K562 (cell line): ENCODE data around the gene UBQLN2. TPM values are rescaled to one million over a fixed set of nuclear protein-coding genes. Genes with fewer than 3 reads are reported as not detected.

Source experiments
- ATAC-seq: fragments of 200-7000 bp; cut with Tn5 transposase; 3 replicates; pipeline ENCODE4 v1.9.1; 2020; ENCODE audit warnings: moderate library complexity
- BruUV-seq: library from RNA; stranded (reverse); fragments of 400-500 nt; replicated peaks from 2 replicates; lab custom pipeline; 2021; lab: Mats Ljungman, UMichigan
- CTCF ChIA-PET: fragments of 300-600 bp; formaldehyde crosslinking; extraction: SDS; loops from one replicate; lab custom pipeline; 2021; ENCODE audit warnings: low intra/inter-chr PET ratio; lab: Yijun Ruan, JAX
- POLR2A ChIA-PET: fragments of 300-600, 350-650 bp; sonication (Branson Sonifier 250); formaldehyde crosslinking; extraction: SDS; loops from one replicate; lab custom pipeline; 2021; ENCODE audit warnings: antibody characterized with exemption, inconsistent platforms; lab: Yijun Ruan, JAX
- DNase-seq, 4 experiments: peaks; one replicate each; pipeline versions ENCODE4 v3.0.0 to v3.0.0-alpha.2; 2011 to 2018; ENCODE audit warnings: low spot score in 3 of 4, mixed read lengths in 3 of 4; ENCODE audit errors: extremely low read depth in 1 of 4
- FAIRE-seq: peaks from 2 replicates; lab custom pipeline; 2011; peaks lifted over from hg19 to GRCh38; lab: Jason Lieb, UNC
- H2AFZ ChIP-seq: 2 replicates; pipeline ENCODE4 v1.6.0; 2011; ENCODE audit warnings: low read depth, low read length, control low read depth, inconsistent platforms
- H3K27ac ChIP-seq: fragments of 200-600 bp; 3 replicates; pipeline ENCODE4 v1.8.0; 2011; ENCODE audit warnings: low read depth, mild to moderate bottlenecking, control low read depth, inconsistent platforms, low read length, moderate library complexity, mixed read lengths; ENCODE audit errors: extremely low read depth
- H3K27me3 ChIP-seq, 2 experiments: fragments of 300-600 bp in 1 of 2; 2 replicates in 1 of 2; 3 replicates in 1 of 2; pipeline versions ENCODE4 v1.6.0 to v1.8.0; 2011; ENCODE audit warnings: inconsistent platforms in 2 of 2, low read length in 2 of 2, mild to moderate bottlenecking in 1 of 2, mixed read lengths in 1 of 2, moderate library complexity in 1 of 2; ENCODE audit not compliant: control insufficient read depth in 2 of 2, insufficient read depth in 2 of 2
- H3K36me3 ChIP-seq: fragments of 300-600 bp; 3 replicates; pipeline ENCODE4 v1.8.0; 2011; ENCODE audit warnings: mild to moderate bottlenecking, low read length, inconsistent platforms; ENCODE audit not compliant: control insufficient read depth, insufficient read depth
- H3K4me1 ChIP-seq, 2 experiments: fragments of 200-600 bp in 1 of 2; replicated peaks in 1 of 2; 2 replicates in 1 of 2; 3 replicates in 1 of 2; pipeline versions ENCODE4 v1.5.1 to v1.8.0; 2011; ENCODE audit warnings: inconsistent platforms in 2 of 2, low read length in 2 of 2, mild to moderate bottlenecking in 1 of 2, mixed read lengths in 1 of 2, moderate library complexity in 1 of 2; ENCODE audit not compliant: control insufficient read depth in 2 of 2, insufficient read depth in 2 of 2
- H3K4me2 ChIP-seq: 2 replicates; pipeline ENCODE4 v1.6.1; 2011; ENCODE audit warnings: low read length, control low read depth, inconsistent platforms, mixed read lengths; ENCODE audit not compliant: insufficient read depth
- H3K4me3 ChIP-seq: fragments of 200-600 bp; sonication (generic), shearing (Covaris generic); 2 replicates; pipeline ENCODE4 v1.5.1; 2016; ENCODE audit warnings: control low read depth, inconsistent platforms
- H3K79me2 ChIP-seq: fragments of 200-600 bp; 3 replicates; pipeline ENCODE4 v1.8.0; 2011; ENCODE audit warnings: low read length, inconsistent platforms; ENCODE audit not compliant: control insufficient read depth, insufficient read depth
- H3K9ac ChIP-seq, 2 experiments: 2 replicates each; pipeline versions ENCODE4 v1.6.0 to v1.6.1; 2011; ENCODE audit warnings: low read depth in 2 of 2, low read length in 2 of 2, control low read depth in 1 of 2, inconsistent platforms in 1 of 2, mild to moderate bottlenecking in 1 of 2, mixed read lengths in 1 of 2; ENCODE audit not compliant: insufficient read depth in 1 of 2
- H3K9me1 ChIP-seq: one replicate; pipeline ENCODE4 v1.6.0; 2011; ENCODE audit warnings: inconsistent platforms, mild to moderate bottlenecking, low read length, moderate library complexity; ENCODE audit not compliant: control insufficient read depth, insufficient read depth
- H3K9me3 ChIP-seq: replicated peaks from 2 replicates; pipeline ENCODE4 v1.5.1; 2011; ENCODE audit warnings: low read depth, low read length, inconsistent platforms; ENCODE audit not compliant: control insufficient read depth, insufficient read depth
- H4K20me1 ChIP-seq: replicated peaks from 2 replicates; pipeline ENCODE4 v1.6.1; 2011; ENCODE audit warnings: low read length, inconsistent platforms, mixed read lengths; ENCODE audit not compliant: control insufficient read depth, insufficient read depth
- CREB3 ChIP-seq: fragments of 450-650 bp; conservative IDR thresholded peaks from 2 replicates; pipeline ENCODE4 v1.6.1; 2016; ENCODE audit warnings: missing genetic modification characterization, low read depth, mild to moderate bottlenecking, missing compliant biosample characterization, moderate library complexity
- DPF2 ChIP-seq: fragments of 450-650 bp; IDR thresholded peaks from 2 replicates; pipeline ENCODE4 v1.6.1; 2016
- MAFF ChIP-seq: IDR thresholded peaks from 2 replicates; pipeline ENCODE4 v1.6.1; 2012; ENCODE audit warnings: low read length, improper control_type of control experiment
- MBD1 ChIP-seq: fragments of 250-450 bp; sonication (Bioruptor Pico); IDR thresholded peaks from 2 replicates; pipeline ENCODE4 v1.8.0; 2022; ENCODE audit warnings: inconsistent platforms
- SRSF7 ChIP-seq: fragments of 200-400 bp; formaldehyde crosslinking; optimal IDR thresholded peaks from 2 replicates; pipeline ENCODE3; 2017; ENCODE audit warnings: mild to moderate bottlenecking, low read depth, low read length
- ZNF277 ChIP-seq: fragments of 250-450 bp; sonication (Bioruptor Pico); IDR thresholded peaks from 2 replicates; pipeline ENCODE4 v1.8.0; 2022; ENCODE audit warnings: inconsistent platforms, mild to moderate bottlenecking, moderate library complexity, borderline replicate concordance
- ZNF785 ChIP-seq: fragments of 250-450 bp; sonication (Bioruptor Pico); IDR thresholded peaks from 2 replicates; pipeline ENCODE4 v1.4.0; 2020; ENCODE audit warnings: mild to moderate bottlenecking
- ZZZ3 ChIP-seq: fragments of 450-650 bp; IDR thresholded peaks from 2 replicates; pipeline ENCODE4 v1.6.1; 2016; ENCODE audit warnings: antibody characterized with exemption, mild to moderate bottlenecking, moderate library complexity
- WGBS: fragments of 100-300 bp; shearing (Covaris generic); methylation state at CpG from one replicate; pipeline ENCODE4 v1.1.6; 2016; ENCODE audit warnings: low coverage, mixed read lengths; ENCODE audit not compliant: insufficient coverage; ENCODE audit errors: missing lambda C conversion rate; 5-methylcytosine and 5-hydroxymethylcytosine counted together
- in situ Hi-C: fragments of 300-500 bp; cut with MboI; formaldehyde crosslinking; loops from 4 replicates; pipeline ENCODE4 v1.15.0; 2018; ENCODE audit warnings: inconsistent platforms, mixed read lengths
- intact Hi-C: fragments of 100-400 bp; cut with micrococcal nuclease; formaldehyde crosslinking; loops from 2 replicates; pipeline ENCODE4 v1.14.2; 2022
- polyA plus RNA-seq, 8 experiments: library from polyadenylated mRNA; depleted of rRNA in 4 of 8; stranded (reverse) in 5 of 8; unstranded in 3 of 8; fragments of >200 nt; fragmentation: Nextera tagmentation in 2 of 8; fragmentation: Illumina TruSeq in 1 of 8; extraction: Ambion mirVana in 2 of 8; extraction: Trizol in 1 of 8; gene quantifications; 2 replicates each; pipeline versions ENCODE4 v1.2.1 to v1.2.3, GENCODE V29; 2011 to 2014; ENCODE audit warnings: inconsistent platforms in 1 of 8, missing spikeins in 1 of 8
- total RNA-seq, 7 experiments: library from RNA; depleted of rRNA in 6 of 7; stranded (reverse); fragments of >200 nt in 6 of 7; fragmentation: Illumina TruSeq in 2 of 7; extraction: Trizol in 2 of 7; gene quantifications; 2 replicates each; pipeline versions ENCODE4 v1.2.1 to v1.2.3, GENCODE V29; 2011 to 2021; ENCODE audit warnings: low replicate concordance in 1 of 7
- TF ChIP-seq, protein P1 (sequence below): fragments of 250-450 bp; sonication (Bioruptor Pico); IDR thresholded peaks from 2 replicates; pipeline ENCODE4 v1.8.0; 2021; ENCODE audit warnings: mild to moderate bottlenecking, moderate library complexity

Gene UBQLN2
- total and polyA plus RNA-seq, 9 of the 15 experiments (the other 6 are each of a cell fraction or from before 2014, with no cell fraction given): 1.5 to 17.9 (median 5.7) TPM

DNA sequence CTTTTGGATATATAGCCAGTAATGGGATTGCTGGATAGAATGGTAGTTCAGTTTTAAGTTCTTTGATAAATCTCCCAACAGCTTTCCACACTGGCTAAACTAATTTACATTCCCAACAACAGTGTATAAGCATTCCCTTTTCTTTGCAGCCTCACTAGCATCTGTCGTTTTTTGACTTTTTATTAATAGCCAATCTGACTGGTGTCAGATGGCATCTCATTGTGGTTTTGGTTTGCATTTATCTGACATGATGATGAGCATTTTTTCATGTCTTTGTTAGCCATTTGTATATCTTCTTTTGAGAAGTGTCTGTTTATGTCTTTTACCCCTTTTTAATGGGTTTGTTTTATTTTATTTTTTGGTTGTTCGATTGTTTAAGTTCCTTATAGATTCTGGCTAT, 13.3 kb downstream of the UBQLN2 start:
- FAIRE-seq (no peak), DNase-seq (no peak), ATAC-seq (no peak)
- no peaks in the 10 kb centered on the region for H3K36me3 ChIP-seq
- CTCF ChIA-PET: no interaction called here
- H3K27me3 ChIP-seq: no peaks in the 10 kb centered on the region
- H3K9ac ChIP-seq: no peak overlapping the region
- no peak overlapping the region for H3K4me2 ChIP-seq
- H2AFZ ChIP-seq: no peak overlapping the region
- no peak overlapping the region for H3K4me3 ChIP-seq
- H3K9me3 ChIP-seq: no peaks in the 10 kb centered on the region
- H3K4me1 ChIP-seq: no peaks in the 10 kb centered on the region
- BruUV-seq: no TSS peak
- no peaks in the 10 kb centered on the region for H4K20me1 ChIP-seq
- H3K9me1 ChIP-seq: no peaks in the 10 kb centered on the region
- 20% methylated on average over 2 of the region's 2 CpGs for WGBS
- POLR2A ChIA-PET: no interaction called here
- no peaks in the 10 kb centered on the region for H3K79me2 ChIP-seq
- intact Hi-C loops: no loop called here
- in situ Hi-C loops: no loop called here
- no peak overlapping the region for H3K27ac ChIP-seq
- TF ChIP-seq MAFF: no peak
- TF ChIP-seq ZNF277: no peak
- no peak for TF ChIP-seq CREB3 (tag)
- no peak for TF ChIP-seq SRSF7
- no peak for TF ChIP-seq ZZZ3
- no peak for TF ChIP-seq DPF2
- TF ChIP-seq, protein P1, sequence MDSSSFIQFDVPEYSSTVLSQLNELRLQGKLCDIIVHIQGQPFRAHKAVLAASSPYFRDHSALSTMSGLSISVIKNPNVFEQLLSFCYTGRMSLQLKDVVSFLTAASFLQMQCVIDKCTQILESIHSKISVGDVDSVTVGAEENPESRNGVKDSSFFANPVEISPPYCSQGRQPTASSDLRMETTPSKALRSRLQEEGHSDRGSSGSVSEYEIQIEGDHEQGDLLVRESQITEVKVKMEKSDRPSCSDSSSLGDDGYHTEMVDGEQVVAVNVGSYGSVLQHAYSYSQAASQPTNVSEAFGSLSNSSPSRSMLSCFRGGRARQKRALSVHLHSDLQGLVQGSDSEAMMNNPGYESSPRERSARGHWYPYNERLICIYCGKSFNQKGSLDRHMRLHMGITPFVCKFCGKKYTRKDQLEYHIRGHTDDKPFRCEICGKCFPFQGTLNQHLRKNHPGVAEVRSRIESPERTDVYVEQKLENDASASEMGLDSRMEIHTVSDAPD: no peak
- TF ChIP-seq ZNF785 (CRISPR knock-in tag): no peak
- no peak for TF ChIP-seq MBD1
